ENCODE measurements around the gene LCORL.

DNA sequence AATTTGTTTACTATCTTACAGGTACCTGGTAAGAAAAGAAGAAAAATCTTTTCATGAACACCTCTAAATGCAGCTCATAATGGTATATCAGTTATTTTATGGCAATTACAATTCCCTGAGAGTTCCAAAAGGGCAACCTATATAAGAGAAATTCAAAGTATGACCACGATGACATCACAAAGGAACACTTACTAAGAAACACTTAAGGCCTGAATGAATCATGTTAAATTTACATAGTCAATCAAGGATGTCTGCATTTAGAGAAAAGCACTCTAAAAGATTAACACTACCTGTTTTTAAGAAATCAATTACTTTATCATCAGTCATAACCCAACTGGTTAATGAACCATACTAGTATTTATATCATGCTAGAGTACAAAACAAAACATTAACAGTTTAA lies 63.9 kb downstream of the LCORL start:
- TF ChIP-seq CTCF (IDR thresholded peaks at IDR 0.05), result no peak
- TF ChIP-seq POLR2A (IDR thresholded peaks at IDR 0.05; ENCODE audit: low read length), result no peak
- no peak for TF ChIP-seq MAFK (IDR thresholded peaks at IDR 0.05; ENCODE audit: partially characterized antibody)
- TF ChIP-seq RNF2 (IDR thresholded peaks at IDR 0.05; ENCODE audit: borderline replicate concordance, low read depth), result no peak
- no peak for TF ChIP-seq BHLHE40 (IDR thresholded peaks at IDR 0.05; ENCODE audit: low read depth, low read length)

Measured in A549 (cell line).